ENCODE data around the gene EPHA10. TPM values are rescaled to one million over a fixed set of nuclear protein-coding genes. Genes with fewer than 3 reads are reported as not detected.
"Not testable (repeated sequence)": the region's sequence is repeated elsewhere in the genome, so short reads cannot be mapped to it uniquely, and the experiment has no call there.

The EPHA10 gene
- polyA plus RNA-seq, 1 donor, result not detected

GRCh38 chr1:37771440-37771839 lies 6.5 kb upstream of the EPHA10 start:
- not testable (repeated sequence) for DNase-seq (ENCODE audit: low read depth)

- DNase-seq (ENCODE audit: low read depth), result no peak
Observed at GRCh38 chr1:37767488-37767887, 2.6 kb upstream of the EPHA10 start.

- no peak for DNase-seq (ENCODE audit: low read depth)
Observed at GRCh38 chr1:37765916-37766664, 1.2 kb upstream of the EPHA10 start.

- DNase-seq (ENCODE audit: low read depth), result peak; percentile 20
Observed at GRCh38 chr1:37764414-37764825, 500 bp downstream of the EPHA10 start.

- no peak for DNase-seq (ENCODE audit: low read depth)
Observed at GRCh38 chr1:37763791-37764413, 1.0 kb downstream of the EPHA10 start.

GRCh38 chr1:37762516-37762915 lies 2.4 kb downstream of the EPHA10 start:
- DNase-seq (ENCODE audit: low read depth), result no peak

GRCh38 chr1:37761416-37762095 lies 3.4 kb downstream of the EPHA10 start:
- DNase-seq (ENCODE audit: low read depth), result no peak

GRCh38 chr1:37759451-37759850 lies 5.5 kb downstream of the EPHA10 start:
- no peak for DNase-seq (ENCODE audit: low read depth)

- DNase-seq (ENCODE audit: low read depth), result no peak
Observed at GRCh38 chr1:37755951-37756560, 8.9 kb downstream of the EPHA10 start.

- DNase-seq (ENCODE audit: low read depth), result no peak
Observed at GRCh38 chr1:37755290-37755689, 9.6 kb downstream of the EPHA10 start.

GRCh38 chr1:37753473-37754321 lies 11.2 kb downstream of the EPHA10 start:
- DNase-seq (ENCODE audit: low read depth), result no peak

- no peak for DNase-seq (ENCODE audit: low read depth)
Observed at GRCh38 chr1:37752583-37753471, 12.1 kb downstream of the EPHA10 start.

- DNase-seq (ENCODE audit: low read depth), result no peak
Observed at GRCh38 chr1:37752213-37752582, 12.7 kb downstream of the EPHA10 start.

GRCh38 chr1:37748565-37748964 lies 16.4 kb downstream of the EPHA10 start:
- no peak for DNase-seq (ENCODE audit: low read depth)

GRCh38 chr1:37746806-37747205 lies 18.1 kb downstream of the EPHA10 start:
- DNase-seq (ENCODE audit: low read depth), result no peak

- DNase-seq (ENCODE audit: low read depth), result no peak
Observed at GRCh38 chr1:37741662-37742061, 23.3 kb downstream of the EPHA10 start.

GRCh38 chr1:37741130-37741529 lies 23.8 kb downstream of the EPHA10 start:
- no peak for DNase-seq (ENCODE audit: low read depth)

- no peak for DNase-seq (ENCODE audit: low read depth)
Observed at GRCh38 chr1:37739222-37739621, 25.7 kb downstream of the EPHA10 start.

- not testable (repeated sequence) for DNase-seq (ENCODE audit: low read depth)
Observed at GRCh38 chr1:37738619-37739018, 26.3 kb downstream of the EPHA10 start.

GRCh38 chr1:37737975-37738374 lies 26.9 kb downstream of the EPHA10 start:
- DNase-seq (ENCODE audit: low read depth), result not testable (repeated sequence)
